Measurements from ENCODE around the gene HAO2. TPM values are rescaled to one million over a fixed set of nuclear protein-coding genes. Genes with fewer than 3 reads are reported as not detected.

Gene HAO2
- total RNA-seq = under 1 TPM in 1 of 3 donors, not detected in 2; 0.66 TPM

GRCh38 chr1:119368554-119368953 lies at the start of gene HAO2:
Gene HAO2 (plus strand): TSS chr1:119368785. CDS start chr1:119381086, 12,301 bp downstream.
- no peaks in the 10 kb centered on the region for H3K36me3 ChIP-seq
- no peak within 1 kb of the TSS for H3K27ac ChIP-seq
- H3K4me1 ChIP-seq = no peaks in the 10 kb centered on the region
- H3K9me3 ChIP-seq = no peaks in the 10 kb centered on the region
- no peak for TF ChIP-seq POLR2AphosphoS5 (IDR thresholded peaks at IDR 0.05)
- TF ChIP-seq CTCF (IDR thresholded peaks at IDR 0.05) = no peak
- no peak for TF ChIP-seq POLR2A (IDR thresholded peaks at IDR 0.05)
- intact Hi-C loops (cut with DNase I; ENCODE audit: low total_unique reads) = no loop called here
- no peak within 1 kb of the TSS for H3K4me3 ChIP-seq
- no peak for DNase-seq (ENCODE audit: low spot score in 2 of 2)
- H3K27me3 ChIP-seq = no peaks in the 10 kb centered on the region

- Histone ChIP-seq H3K4me3 (no peak overlapping the region), H3K27ac (no peak overlapping the region), H3K27me3 (no peaks in the 10 kb centered on the region), H3K4me1 (no peaks in the 10 kb centered on the region), H3K9me3 (no peaks in the 10 kb centered on the region), H3K36me3 (no peaks in the 10 kb centered on the region)
- DNase-seq (ENCODE audit: low spot score in 2 of 2) = no peak
- intact Hi-C loops (cut with DNase I; ENCODE audit: low total_unique reads) = no loop called here
- TF ChIP-seq POLR2A (IDR thresholded peaks at IDR 0.05) (no peak), CTCF (IDR thresholded peaks at IDR 0.05) (no peak), POLR2AphosphoS5 (IDR thresholded peaks at IDR 0.05) (no peak)
Measured at GRCh38 chr1:119320100-119320499, 48.5 kb upstream of the HAO2 start.

GRCh38 chr1:119321666-119322419 lies 46.7 kb upstream of the HAO2 start:
- H3K4me1 ChIP-seq = no peaks in the 10 kb centered on the region
- intact Hi-C loops (cut with DNase I; ENCODE audit: low total_unique reads) = no loop called here

GRCh38 chr1:119323216-119323982 lies 45.2 kb upstream of the HAO2 start:
- no peak for DNase-seq (ENCODE audit: low spot score in 2 of 2)
- no peaks in the 10 kb centered on the region for H3K4me1 ChIP-seq
- H3K27me3 ChIP-seq = no peaks in the 10 kb centered on the region
- no peak overlapping the region for H3K4me3 ChIP-seq
- no peak for TF ChIP-seq POLR2A (IDR thresholded peaks at IDR 0.05)
- no peak for TF ChIP-seq CTCF (IDR thresholded peaks at IDR 0.05)
- intact Hi-C loops (cut with DNase I; ENCODE audit: low total_unique reads) = no loop called here
- no peak overlapping the region for H3K27ac ChIP-seq
- no peaks in the 10 kb centered on the region for H3K9me3 ChIP-seq
- no peaks in the 10 kb centered on the region for H3K36me3 ChIP-seq

More at GRCh38 chr1:119321666-119322419, 46.7 kb upstream of the HAO2 start:
- Histone ChIP-seq H3K4me3 (no peak overlapping the region), H3K36me3 (no peaks in the 10 kb centered on the region), H3K9me3 (no peaks in the 10 kb centered on the region), H3K27me3 (no peaks in the 10 kb centered on the region), H3K27ac (no peak overlapping the region)
- DNase-seq (ENCODE audit: low spot score in 2 of 2) = no peak
- TF ChIP-seq POLR2AphosphoS5 (IDR thresholded peaks at IDR 0.05) (no peak), CTCF (IDR thresholded peaks at IDR 0.05) (no peak), POLR2A (IDR thresholded peaks at IDR 0.05) (no peak)

- intact Hi-C loops (cut with DNase I; ENCODE audit: low total_unique reads) = no loop called here
- Histone ChIP-seq H3K27me3 (no peaks in the 10 kb centered on the region), H3K9me3 (no peaks in the 10 kb centered on the region), H3K27ac (no peak overlapping the region), H3K36me3 (no peaks in the 10 kb centered on the region), H3K4me3 (no peak overlapping the region), H3K4me1 (no peaks in the 10 kb centered on the region)
- DNase-seq (ENCODE audit: low spot score in 2 of 2) = no peak
- TF ChIP-seq CTCF (IDR thresholded peaks at IDR 0.05) = no peak
- no peak for TF ChIP-seq POLR2A (IDR thresholded peaks at IDR 0.05)
- no peak for TF ChIP-seq POLR2AphosphoS5 (IDR thresholded peaks at IDR 0.05)
Measured at GRCh38 chr1:119324198-119324597, 44.4 kb upstream of the HAO2 start.

Data from breast epithelium (tissue), 4 donors.